ENCODE data around the gene CCDC141.

Gene CCDC141

GRCh38 chr2:178905261-178905660, 144.7 kb downstream of the CCDC141 start:
- no peak for DNase-seq

GRCh38 chr2:178899656-178900055, 150.3 kb downstream of the CCDC141 start:
- DNase-seq = no peak

- no peak for DNase-seq
Observed at GRCh38 chr2:178895872-178896271, 154.1 kb downstream of the CCDC141 start.

- DNase-seq = no peak
Observed at GRCh38 chr2:178895171-178895570, 154.8 kb downstream of the CCDC141 start.

GRCh38 chr2:178892751-178893625, 156.9 kb downstream of the CCDC141 start:
- DNase-seq = no peak

GRCh38 chr2:178891959-178892485, 157.9 kb downstream of the CCDC141 start:
- no peak for DNase-seq

- DNase-seq = peak; percentile 80
Observed at GRCh38 chr2:178891265-178891958, 158.5 kb downstream of the CCDC141 start.

- DNase-seq = no peak
Observed at GRCh38 chr2:178886006-178886405, 163.9 kb downstream of the CCDC141 start.

GRCh38 chr2:178884440-178884839, 165.5 kb downstream of the CCDC141 start:
- no peak for DNase-seq

- no peak for DNase-seq
Observed at GRCh38 chr2:178882666-178883440, 167.1 kb downstream of the CCDC141 start.

- no peak for DNase-seq
Observed at GRCh38 chr2:178881075-178881474, 168.9 kb downstream of the CCDC141 start.

GRCh38 chr2:178880257-178880656, 169.7 kb downstream of the CCDC141 start:
- no peak for DNase-seq

GRCh38 chr2:178877874-178878273, 172.1 kb downstream of the CCDC141 start:
- no peak for DNase-seq

GRCh38 chr2:178874529-178875240, 175.3 kb downstream of the CCDC141 start:
- DNase-seq = no peak

- DNase-seq = no peak
Observed at GRCh38 chr2:178873912-178874311, 176.0 kb downstream of the CCDC141 start.

GRCh38 chr2:178871536-178871935, 178.4 kb downstream of the CCDC141 start:
- no peak for DNase-seq

- DNase-seq = no peak
Observed at GRCh38 chr2:178870703-178871102, 179.2 kb downstream of the CCDC141 start.

- DNase-seq = no peak
Observed at GRCh38 chr2:178865999-178866398, 183.9 kb downstream of the CCDC141 start.

GRCh38 chr2:178865146-178865936, 184.6 kb downstream of the CCDC141 start:
- DNase-seq = no peak

- no peak for DNase-seq
Observed at GRCh38 chr2:178863856-178864620, 185.9 kb downstream of the CCDC141 start.
